ENCODE results near the gene ADARB2.

GRCh38 chr10:1358147-1358546 lies 379.2 kb downstream of the ADARB2 start:
- TF ChIP-seq POLR2AphosphoS5 (IDR thresholded peaks at IDR 0.05; ENCODE audit: low read depth, low read length) (no peak), REST (IDR thresholded peaks at IDR 0.05; ENCODE audit: insufficient read depth in 1 of 2, low read depth in 2 of 2, low read length in 2 of 2) (no peak), SIN3A (IDR thresholded peaks at IDR 0.05; ENCODE audit: borderline replicate concordance, insufficient read depth, low read length) (no peak)
